Ishikawa (cell line): ENCODE data around the gene PHF2.

Experiments used
- CEBPB ChIP-seq: IDR thresholded peaks from 2 replicates; pipeline ENCODE4 v1.6.1; 2012
- EGR1 ChIP-seq: IDR thresholded peaks from 2 replicates; pipeline ENCODE4 v1.6.1; 2012
- EP300 ChIP-seq: IDR thresholded peaks from 2 replicates; pipeline ENCODE4 v1.6.1; 2012; ENCODE audit warnings: borderline replicate concordance
- MAX ChIP-seq: IDR thresholded peaks from 2 replicates; pipeline ENCODE4 v1.6.1; 2012
- RAD21 ChIP-seq: IDR thresholded peaks from 2 replicates; pipeline ENCODE4 v1.6.1; 2012; ENCODE audit warnings: low read depth
- TAF1 ChIP-seq: IDR thresholded peaks from 2 replicates; pipeline ENCODE4 v1.6.1; 2012; ENCODE audit warnings: low read depth, mild to moderate bottlenecking
- USF1 ChIP-seq: IDR thresholded peaks from 2 replicates; pipeline ENCODE4 v1.6.1; 2012
- YY1 ChIP-seq: IDR thresholded peaks from 2 replicates; pipeline ENCODE4 v1.6.1; 2012; ENCODE audit warnings: low read depth
- ZBTB7A ChIP-seq: IDR thresholded peaks from 2 replicates; pipeline ENCODE4 v1.6.1; 2012; ENCODE audit warnings: low read depth

GRCh38 chr9:93575796-93576257, 557 bp upstream of the PHF2 start:
- TF ChIP-seq TAF1 (no peak), MAX (no peak), ZBTB7A (no peak; the same call in 1 of the 2 replicates), EGR1 (no peak), EP300 (no peak), CEBPB (no peak), RAD21 (no peak), YY1 (no peak), USF1 (no peak)
